ENCODE measurements around the gene FGFR2. TPM values are rescaled to one million over a fixed set of nuclear protein-coding genes. Genes with fewer than 3 reads are reported as not detected.

FGFR2 gene
- total RNA-seq, 1 experiment from 2014 or later, result 19.7 TPM

DNA sequence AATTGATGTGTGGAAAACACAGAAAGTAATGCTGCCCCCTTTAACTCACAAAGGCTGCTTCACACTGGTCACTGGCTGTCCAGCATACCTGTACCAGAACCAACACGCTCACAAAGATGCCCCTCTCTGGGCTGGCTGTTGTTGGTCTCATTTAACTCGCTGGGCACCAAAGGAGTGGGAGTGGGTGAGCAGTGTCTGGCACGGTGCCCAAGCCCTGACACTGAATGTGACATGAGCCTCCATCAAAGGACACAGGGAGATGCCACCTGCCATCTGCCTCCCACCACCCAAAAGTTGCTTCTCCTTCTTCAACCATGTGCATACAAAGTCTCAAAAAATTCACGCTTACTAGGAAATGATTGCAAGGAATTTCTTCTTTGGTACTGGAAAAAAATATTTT, 86.8 kb downstream of the FGFR2 start:
- H3K27ac ChIP-seq (ENCODE audit: low read depth, low read length), result no peak overlapping the region
- ChIA-PET POLR2A (no interaction called here), RAD21 (ENCODE audit: low non-redundant PET in 1 of 2, low total read pairs in 2 of 2, uncharacterized antibody in 2 of 2, unreplicated experiment in 2 of 2) (no interaction called here), CTCF (no interaction called here)
- no peak overlapping the region for H3K4me3 ChIP-seq (replicated peaks in 1 of 2; ENCODE audit: low read depth in 1 of 2, low read length in 2 of 2)
- no peaks in the 10 kb centered on the region for H3K27me3 ChIP-seq (ENCODE audit: insufficient read depth, low read length)
- no peak overlapping the region for H3K9ac ChIP-seq (ENCODE audit: low read length)
- no peak overlapping the region for H2AFZ ChIP-seq (ENCODE audit: low read depth, low read length, poor library complexity, severe bottlenecking)
- H3K4me1 ChIP-seq (ENCODE audit: control insufficient read depth in 1 of 2, insufficient read depth in 2 of 2, low read length in 2 of 2), result peaks cover 0 to 6% of the 10 kb centered on the region in 2 experiments; a peak in 1 of 4 replicates
- H3K36me3 ChIP-seq (ENCODE audit: control insufficient read depth in 1 of 2, insufficient read depth in 2 of 2, low read length in 2 of 2), result no peaks in the 10 kb centered on the region
- no peaks in the 10 kb centered on the region for H3K9me3 ChIP-seq (ENCODE audit: control insufficient read depth in 1 of 2, insufficient read depth in 1 of 2, low read depth in 1 of 2, low read length in 2 of 2)
- BruUV-seq (replicated peaks), result no TSS peak
- TF ChIP-seq, protein P1, sequence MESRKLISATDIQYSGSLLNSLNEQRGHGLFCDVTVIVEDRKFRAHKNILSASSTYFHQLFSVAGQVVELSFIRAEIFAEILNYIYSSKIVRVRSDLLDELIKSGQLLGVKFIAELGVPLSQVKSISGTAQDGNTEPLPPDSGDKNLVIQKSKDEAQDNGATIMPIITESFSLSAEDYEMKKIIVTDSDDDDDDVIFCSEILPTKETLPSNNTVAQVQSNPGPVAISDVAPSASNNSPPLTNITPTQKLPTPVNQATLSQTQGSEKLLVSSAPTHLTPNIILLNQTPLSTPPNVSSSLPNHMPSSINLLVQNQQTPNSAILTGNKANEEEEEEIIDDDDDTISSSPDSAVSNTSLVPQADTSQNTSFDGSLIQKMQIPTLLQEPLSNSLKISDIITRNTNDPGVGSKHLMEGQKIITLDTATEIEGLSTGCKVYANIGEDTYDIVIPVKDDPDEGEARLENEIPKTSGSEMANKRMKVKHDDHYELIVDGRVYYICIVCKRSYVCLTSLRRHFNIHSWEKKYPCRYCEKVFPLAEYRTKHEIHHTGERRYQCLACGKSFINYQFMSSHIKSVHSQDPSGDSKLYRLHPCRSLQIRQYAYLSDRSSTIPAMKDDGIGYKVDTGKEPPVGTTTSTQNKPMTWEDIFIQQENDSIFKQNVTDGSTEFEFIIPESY (IDR thresholded peaks at IDR 0.05; ENCODE audit: extremely low read depth, insufficient replicate concordance, low read length), result no peak
- TF ChIP-seq RAD21 (IDR thresholded peaks at IDR 0.05; ENCODE audit: low read depth) (no peak), EZH2 (IDR thresholded peaks at IDR 0.05) (no peak), ZNF274 (IDR thresholded peaks at IDR 0.05; ENCODE audit: low read depth, low read length) (no peak), TCF7L2 (IDR thresholded peaks at IDR 0.05; ENCODE audit: borderline replicate concordance, extremely low read depth, insufficient read depth, insufficient read length) (no peak)
- H3K79me2 ChIP-seq (ENCODE audit: insufficient read depth, low read length), result no peaks in the 10 kb centered on the region
- H3K4me2 ChIP-seq (ENCODE audit: low read length), result no peak overlapping the region
- intact Hi-C loops (cut with micrococcal nuclease), result no loop called here
- DNase-seq (ENCODE audit: low read depth, low spot score) (no peak), ATAC-seq (no peak)
- no peaks in the 10 kb centered on the region for H4K20me1 ChIP-seq (ENCODE audit: insufficient read depth)
- H3K9me2 ChIP-seq (ENCODE audit: insufficient read depth), result no peaks in the 10 kb centered on the region

DNA sequence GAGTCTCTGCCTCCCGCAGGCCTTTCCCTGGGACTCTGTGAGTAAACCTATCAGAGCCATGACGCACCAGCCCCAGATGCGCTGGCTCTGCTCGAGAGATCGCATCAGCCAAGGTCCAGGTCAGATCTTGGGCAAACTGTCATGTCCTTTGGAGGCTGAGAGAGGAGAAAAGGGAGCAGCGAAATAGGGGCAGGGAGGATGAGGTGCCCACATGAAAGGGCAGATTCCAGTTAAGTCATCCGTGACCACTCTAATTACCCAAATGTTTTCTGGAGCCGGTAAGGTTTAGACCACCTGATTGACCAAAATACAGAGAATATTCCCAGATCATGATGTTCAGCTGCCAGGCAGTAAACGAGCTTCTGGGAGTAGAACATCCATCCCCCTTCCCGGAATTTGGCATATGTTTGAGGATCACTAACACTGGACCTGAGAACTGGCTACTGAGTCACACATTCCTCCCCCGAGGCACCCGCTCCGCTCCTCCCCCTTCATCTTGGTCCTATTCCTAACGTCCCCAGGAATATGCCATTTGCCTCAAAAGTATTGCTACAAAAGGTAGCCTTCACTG, 88.0 kb downstream of the FGFR2 start:
- CTCF ChIA-PET, result no interaction called here
- Histone ChIP-seq H3K9me3 (ENCODE audit: control insufficient read depth in 1 of 2, insufficient read depth in 1 of 2, low read depth in 1 of 2, low read length in 2 of 2) (no peaks in the 10 kb centered on the region), H4K20me1 (ENCODE audit: insufficient read depth) (no peaks in the 10 kb centered on the region), H3K4me1 (ENCODE audit: control insufficient read depth in 1 of 2, insufficient read depth in 2 of 2, low read length in 2 of 2) (peaks cover 0 to 6% of the 10 kb centered on the region in 2 experiments; a peak in 1 of 4 replicates), H3K9me2 (ENCODE audit: insufficient read depth) (no peaks in the 10 kb centered on the region), H3K79me2 (ENCODE audit: insufficient read depth, low read length) (no peaks in the 10 kb centered on the region), H3K4me2 (ENCODE audit: low read length) (no peak overlapping the region), H3K9ac (ENCODE audit: low read length) (no peak overlapping the region), H3K4me3 (replicated peaks in 1 of 2; ENCODE audit: low read depth in 1 of 2, low read length in 2 of 2) (no peak overlapping the region), H3K27me3 (ENCODE audit: insufficient read depth, low read length) (no peaks in the 10 kb centered on the region), H3K27ac (ENCODE audit: low read depth, low read length) (no peak overlapping the region), H2AFZ (ENCODE audit: low read depth, low read length, poor library complexity, severe bottlenecking) (no peak overlapping the region), H3K36me3 (ENCODE audit: control insufficient read depth in 1 of 2, insufficient read depth in 2 of 2, low read length in 2 of 2) (no peaks in the 10 kb centered on the region)
- BruUV-seq (replicated peaks), result no TSS peak
- RAD21 ChIA-PET (ENCODE audit: low non-redundant PET in 1 of 2, low total read pairs in 2 of 2, uncharacterized antibody in 2 of 2, unreplicated experiment in 2 of 2), result no interaction called here
- intact Hi-C loops (cut with micrococcal nuclease), result no loop called here
- DNase-seq (ENCODE audit: low read depth, low spot score) (no peak), ATAC-seq (no peak)
- POLR2A ChIA-PET, result no interaction called here
- no peak for TF ChIP-seq POLR2A (IDR thresholded peaks at IDR 0.05; ENCODE audit: borderline replicate concordance, extremely low read depth, insufficient read depth, insufficient read length)
- TF ChIP-seq YY1 (IDR thresholded peaks at IDR 0.05; ENCODE audit: extremely low read depth, insufficient replicate concordance, low read depth, low read length), result no peak
- TF ChIP-seq POLR2AphosphoS5 (IDR thresholded peaks at IDR 0.05; ENCODE audit: low read depth, low read length), result no peak
- no peak for TF ChIP-seq JUND (IDR thresholded peaks at IDR 0.05)
- no peak for TF ChIP-seq ZFX (IDR thresholded peaks at IDR 0.05)
- TF ChIP-seq, protein P2, sequence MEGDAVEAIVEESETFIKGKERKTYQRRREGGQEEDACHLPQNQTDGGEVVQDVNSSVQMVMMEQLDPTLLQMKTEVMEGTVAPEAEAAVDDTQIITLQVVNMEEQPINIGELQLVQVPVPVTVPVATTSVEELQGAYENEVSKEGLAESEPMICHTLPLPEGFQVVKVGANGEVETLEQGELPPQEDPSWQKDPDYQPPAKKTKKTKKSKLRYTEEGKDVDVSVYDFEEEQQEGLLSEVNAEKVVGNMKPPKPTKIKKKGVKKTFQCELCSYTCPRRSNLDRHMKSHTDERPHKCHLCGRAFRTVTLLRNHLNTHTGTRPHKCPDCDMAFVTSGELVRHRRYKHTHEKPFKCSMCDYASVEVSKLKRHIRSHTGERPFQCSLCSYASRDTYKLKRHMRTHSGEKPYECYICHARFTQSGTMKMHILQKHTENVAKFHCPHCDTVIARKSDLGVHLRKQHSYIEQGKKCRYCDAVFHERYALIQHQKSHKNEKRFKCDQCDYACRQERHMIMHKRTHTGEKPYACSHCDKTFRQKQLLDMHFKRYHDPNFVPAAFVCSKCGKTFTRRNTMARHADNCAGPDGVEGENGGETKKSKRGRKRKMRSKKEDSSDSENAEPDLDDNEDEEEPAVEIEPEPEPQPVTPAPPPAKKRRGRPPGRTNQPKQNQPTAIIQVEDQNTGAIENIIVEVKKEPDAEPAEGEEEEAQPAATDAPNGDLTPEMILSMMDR (IDR thresholded peaks at IDR 0.05 in 2 of 3, conservative IDR thresholded peaks at IDR 0.05 in 1 of 3; ENCODE audit: borderline replicate concordance in 1 of 3, insufficient read depth in 1 of 3, low read depth in 2 of 3, low read length in 2 of 3), result no peak
- no peak for TF ChIP-seq EZH2phosphoT487 (IDR thresholded peaks at IDR 0.05; ENCODE audit: borderline replicate concordance)
- TF ChIP-seq, protein P3, sequence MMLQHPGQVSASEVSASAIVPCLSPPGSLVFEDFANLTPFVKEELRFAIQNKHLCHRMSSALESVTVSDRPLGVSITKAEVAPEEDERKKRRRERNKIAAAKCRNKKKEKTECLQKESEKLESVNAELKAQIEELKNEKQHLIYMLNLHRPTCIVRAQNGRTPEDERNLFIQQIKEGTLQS (IDR thresholded peaks at IDR 0.05), result no peak
